HEK293 (cell line): ENCODE measurements around the gene NCSTN.

Experiments used
- CTCF ChIP-seq: fragments of 450-650 bp; formaldehyde crosslinking; IDR thresholded peaks from 2 replicates; pipeline ENCODE4 v1.5.1; 2016; ENCODE audit warnings: missing biosample characterization, missing genetic modification characterization
- HOXA7 ChIP-seq: sonication (generic); formaldehyde crosslinking; IDR thresholded peaks from 2 replicates; pipeline ENCODE4 v1.8.1; 2022; ENCODE audit warnings: missing genetic modification reagents, borderline replicate concordance
- ZBTB8A ChIP-seq: fragments of 450-650 bp; formaldehyde crosslinking; IDR thresholded peaks from 2 replicates; pipeline ENCODE4 v1.5.1; 2016; ENCODE audit warnings: missing biosample characterization, missing genetic modification characterization
- ZNF639 ChIP-seq: fragments of 450-650 bp; formaldehyde crosslinking; IDR thresholded peaks from 2 replicates; pipeline ENCODE4 v1.5.1; 2016; ENCODE audit warnings: missing biosample characterization, missing genetic modification characterization
- ZSCAN23 ChIP-seq: fragments of 450-650 bp; formaldehyde crosslinking; IDR thresholded peaks from 2 replicates; pipeline ENCODE4 v1.5.1; 2016; ENCODE audit warnings: missing biosample characterization, missing genetic modification characterization

GRCh38 chr1:160367934-160368923, 25.0 kb downstream of the NCSTN start:
- TF ChIP-seq HOXA7 (CRISPR knock-in tag) = no peak
- no peak for TF ChIP-seq ZSCAN23
- no peak for TF ChIP-seq CTCF (tag by site-specific recombination)
- TF ChIP-seq ZNF639 (tag by site-specific recombination) = no peak
- no peak for TF ChIP-seq ZBTB8A
